SK-MEL-5 (cell line): ENCODE measurements around the gene POLR3B. TPM values are rescaled to one million over a fixed set of nuclear protein-coding genes. Genes with fewer than 3 reads are reported as not detected.

Experiments
- DNase-seq: peaks from one replicate; pipeline ENCODE4 v3.0.0-alpha.2; 2016; ENCODE audit warnings: low read depth, low spot score
- in situ Hi-C: cut with HindIII; loops from 2 replicates; pipeline ENCODE4 v1.10.0; 2016; ENCODE audit warnings: low sequenced_read_pairs, high pct_unique_total_duplicates, low pct_unique_long_range_greater_than_20kb
- total RNA-seq: library from RNA; depleted of rRNA; stranded (reverse); fragments of >200 nt; shearing (Covaris generic); gene quantifications from 2 replicates; pipeline ENCODE4 v1.2.3, GENCODE V29; 2014

Gene POLR3B
- total RNA-seq, 1 experiment from 2014 or later, result 12.4 TPM

- in situ Hi-C loops, result no loop called here
- no peak for DNase-seq
Measured at GRCh38 chr12:106488884-106489283, 131.3 kb downstream of the POLR3B start.

GRCh38 chr12:106490264-106490663, 132.7 kb downstream of the POLR3B start:
- in situ Hi-C loops, result no loop called here
- no peak for DNase-seq

- in situ Hi-C loops, result no loop called here
- no peak for DNase-seq
Measured at GRCh38 chr12:106492857-106493256, 135.3 kb downstream of the POLR3B start.

- no peak for DNase-seq
- in situ Hi-C loops, result no loop called here
Measured at GRCh38 chr12:106493531-106493930, 136.0 kb downstream of the POLR3B start.

- DNase-seq, result no peak
- in situ Hi-C loops, result no loop called here
Measured at GRCh38 chr12:106495354-106495965, 137.9 kb downstream of the POLR3B start.

GRCh38 chr12:106498056-106498455, 140.5 kb downstream of the POLR3B start:
- no peak for DNase-seq
- in situ Hi-C loops, result no loop called here

- in situ Hi-C loops, result no loop called here
- no peak for DNase-seq
Measured at GRCh38 chr12:106499628-106500027, 142.1 kb downstream of the POLR3B start.

GRCh38 chr12:106506691-106507090, 149.1 kb downstream of the POLR3B start:
- in situ Hi-C loops, result no loop called here
- DNase-seq, result no peak

GRCh38 chr12:106508966-106509365, 151.4 kb downstream of the POLR3B start:
- no peak for DNase-seq
- in situ Hi-C loops, result no loop called here

- DNase-seq, result no peak
- in situ Hi-C loops, result no loop called here
Measured at GRCh38 chr12:106511365-106511764, 153.8 kb downstream of the POLR3B start.

- in situ Hi-C loops, result no loop called here
Measured at GRCh38 chr12:106517314-106517713, 159.8 kb downstream of the POLR3B start.

GRCh38 chr12:106519607-106520021, 162.1 kb downstream of the POLR3B start:
- DNase-seq, result no peak
- in situ Hi-C loops, result no loop called here

More at GRCh38 chr12:106517314-106517713, 159.8 kb downstream of the POLR3B start:
- no peak for DNase-seq

- in situ Hi-C loops, result no loop called here
- no peak for DNase-seq
Measured at GRCh38 chr12:106521901-106522300, 164.4 kb downstream of the POLR3B start.

GRCh38 chr12:106522708-106523107, 165.2 kb downstream of the POLR3B start:
- in situ Hi-C loops, result no loop called here
- no peak for DNase-seq

- in situ Hi-C loops, result no loop called here
- peak; percentile 66 for DNase-seq
Measured at GRCh38 chr12:106527356-106527755, 169.8 kb downstream of the POLR3B start.

- in situ Hi-C loops, result no loop called here
- DNase-seq, result no peak
Measured at GRCh38 chr12:106541201-106541600, 183.7 kb downstream of the POLR3B start.

- DNase-seq, result no peak
- in situ Hi-C loops, result no loop called here
Measured at GRCh38 chr12:106551410-106551809, 193.9 kb downstream of the POLR3B start.

- in situ Hi-C loops, result no loop called here
- no peak for DNase-seq
Measured at GRCh38 chr12:106552228-106552627, 194.7 kb downstream of the POLR3B start.
